Measurements from ENCODE around the gene UBE2I.

DNA sequence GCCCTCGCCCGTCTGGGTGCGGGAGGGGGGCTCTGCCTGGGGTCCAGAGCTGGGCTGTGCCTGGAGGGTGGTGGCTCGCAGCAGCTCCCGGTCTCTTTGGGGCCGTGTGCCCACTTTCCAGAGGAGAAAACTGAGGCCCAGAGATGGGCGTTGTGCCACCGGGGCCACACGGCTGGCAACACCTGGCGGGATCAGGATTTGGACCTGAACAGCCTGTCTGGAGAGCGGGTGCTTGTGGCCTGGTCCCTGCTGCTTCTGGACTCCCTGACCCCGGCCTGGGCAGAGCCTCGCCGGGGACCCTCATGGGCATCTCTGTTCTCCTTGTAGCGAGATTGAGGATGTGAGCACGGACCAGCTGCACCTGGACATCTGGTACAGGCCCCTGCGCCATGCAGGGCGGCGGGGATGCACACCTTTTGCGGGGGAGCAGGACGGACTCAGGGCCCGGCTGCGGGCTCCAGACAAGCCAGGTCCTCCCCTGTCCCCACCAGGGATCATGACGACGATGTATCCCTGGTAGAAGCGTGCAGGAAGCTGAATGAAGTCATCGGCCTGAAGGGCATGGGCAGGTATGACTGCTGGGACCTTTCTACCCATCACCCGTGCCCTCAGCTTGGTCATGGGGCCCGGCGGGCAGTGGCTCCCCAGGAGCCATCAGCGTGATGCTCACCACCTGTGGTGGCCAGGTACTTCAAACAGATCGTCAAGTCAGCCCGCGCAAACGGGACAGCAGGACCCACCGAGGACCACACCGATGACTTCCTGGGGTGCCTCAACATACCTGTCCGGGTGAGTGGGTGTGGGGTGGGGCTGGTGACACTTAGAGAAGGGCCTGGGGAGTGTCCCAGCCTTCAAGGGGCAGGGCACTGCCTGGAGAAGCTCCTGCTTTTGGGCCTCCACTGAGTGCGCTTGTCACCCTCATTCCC, 32.3 kb downstream of the UBE2I start:
- no peak for TF ChIP-seq POLR2AphosphoS5 (IDR thresholded peaks at IDR 0.05)
- TF ChIP-seq, protein P1, sequence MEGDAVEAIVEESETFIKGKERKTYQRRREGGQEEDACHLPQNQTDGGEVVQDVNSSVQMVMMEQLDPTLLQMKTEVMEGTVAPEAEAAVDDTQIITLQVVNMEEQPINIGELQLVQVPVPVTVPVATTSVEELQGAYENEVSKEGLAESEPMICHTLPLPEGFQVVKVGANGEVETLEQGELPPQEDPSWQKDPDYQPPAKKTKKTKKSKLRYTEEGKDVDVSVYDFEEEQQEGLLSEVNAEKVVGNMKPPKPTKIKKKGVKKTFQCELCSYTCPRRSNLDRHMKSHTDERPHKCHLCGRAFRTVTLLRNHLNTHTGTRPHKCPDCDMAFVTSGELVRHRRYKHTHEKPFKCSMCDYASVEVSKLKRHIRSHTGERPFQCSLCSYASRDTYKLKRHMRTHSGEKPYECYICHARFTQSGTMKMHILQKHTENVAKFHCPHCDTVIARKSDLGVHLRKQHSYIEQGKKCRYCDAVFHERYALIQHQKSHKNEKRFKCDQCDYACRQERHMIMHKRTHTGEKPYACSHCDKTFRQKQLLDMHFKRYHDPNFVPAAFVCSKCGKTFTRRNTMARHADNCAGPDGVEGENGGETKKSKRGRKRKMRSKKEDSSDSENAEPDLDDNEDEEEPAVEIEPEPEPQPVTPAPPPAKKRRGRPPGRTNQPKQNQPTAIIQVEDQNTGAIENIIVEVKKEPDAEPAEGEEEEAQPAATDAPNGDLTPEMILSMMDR (IDR thresholded peaks at IDR 0.05) = no peak
- no peak for TF ChIP-seq POLR2A (IDR thresholded peaks at IDR 0.05)
